ENCODE results near the gene PHETA2.
"Not testable (repeated sequence)": the region's sequence is repeated elsewhere in the genome, so short reads cannot be mapped to it uniquely, and the experiment has no call there.

The PHETA2 gene

GRCh38 chr22:42111798-42112197 lies 37.8 kb downstream of the PHETA2 start:
- no peak for DNase-seq

- DNase-seq = not testable (repeated sequence)
Measured at GRCh38 chr22:42112793-42113192, 38.7 kb downstream of the PHETA2 start.

- no peak for DNase-seq
Measured at GRCh38 chr22:42114721-42115120, 40.7 kb downstream of the PHETA2 start.

- DNase-seq = not testable (repeated sequence)
Measured at GRCh38 chr22:42115420-42115830, 41.4 kb downstream of the PHETA2 start.

GRCh38 chr22:42116848-42117424 lies 42.9 kb downstream of the PHETA2 start:
- DNase-seq = no peak

- DNase-seq = not testable (repeated sequence)
Measured at GRCh38 chr22:42120231-42121021, 46.4 kb downstream of the PHETA2 start.

- DNase-seq = not testable (repeated sequence)
Measured at GRCh38 chr22:42123529-42123928, 49.5 kb downstream of the PHETA2 start.

GRCh38 chr22:42127606-42128005 lies 53.6 kb downstream of the PHETA2 start:
- no peak for DNase-seq

GRCh38 chr22:42128007-42128406 lies 54.0 kb downstream of the PHETA2 start:
- not testable (repeated sequence) for DNase-seq

All from NCI-H748 treated with DMSO at 0.1 percent for 48 hours (cell line).